Measurements from ENCODE around the gene TMEM254.
"Not testable (repeated sequence)": the region's sequence is repeated elsewhere in the genome, so short reads cannot be mapped to it uniquely, and the experiment has no call there.

The TMEM254 gene

GRCh38 chr10:80133687-80134086, 55.2 kb downstream of the TMEM254 start:
- DNase-seq = not testable (repeated sequence)

DNA sequence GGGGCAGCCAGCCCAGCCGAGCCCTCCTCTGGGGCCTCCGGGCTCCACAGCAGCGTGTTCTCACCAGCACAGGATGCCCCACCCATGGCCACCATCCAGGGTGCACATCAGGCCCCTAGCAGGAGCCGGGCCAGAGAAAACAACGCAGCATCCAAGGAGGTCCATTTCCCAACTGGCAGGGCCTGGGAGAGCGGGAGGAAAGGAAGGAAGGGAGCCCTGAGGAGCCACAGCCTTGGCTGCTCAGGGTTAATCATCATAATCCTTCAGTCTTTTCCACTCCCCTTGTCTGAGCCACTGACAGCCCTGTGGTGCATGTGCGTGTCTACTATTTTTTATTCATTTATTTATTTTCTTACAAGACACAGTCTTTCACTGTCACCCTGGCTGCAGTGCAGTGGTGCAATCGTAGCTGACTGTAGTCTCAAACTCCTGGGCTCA, 57.7 kb downstream of the TMEM254 start:
- DNase-seq = no peak

- no peak for DNase-seq
These were observed 58.8 kb downstream of the TMEM254 start for GRCh38 chr10:80137031-80137862.

DNA sequence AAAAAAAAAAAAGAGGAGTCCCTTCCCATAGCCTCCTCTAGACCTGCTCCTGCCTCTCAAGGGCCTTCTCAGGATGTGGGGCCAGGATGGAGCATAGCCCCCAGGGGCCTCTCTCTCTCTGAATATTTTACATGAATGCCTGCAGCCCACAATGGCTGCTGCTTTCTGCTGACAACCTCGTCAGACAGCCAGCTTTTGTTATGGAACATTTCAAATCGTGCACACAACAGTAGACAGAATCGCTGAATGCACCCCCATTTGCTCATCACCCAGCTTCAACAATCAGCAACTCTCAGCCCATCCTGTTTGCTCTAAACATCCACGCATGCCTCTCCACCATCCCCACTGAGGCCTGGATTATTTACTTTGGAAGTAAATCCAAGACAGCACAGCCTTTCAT, 59.5 kb downstream of the TMEM254 start:
- no peak for DNase-seq

- no peak for DNase-seq
These were observed 60.8 kb downstream of the TMEM254 start for GRCh38 chr10:80139265-80139664.

- DNase-seq = no peak
These were observed 61.8 kb downstream of the TMEM254 start for GRCh38 chr10:80140251-80140650.

- no peak for DNase-seq
These were observed 63.4 kb downstream of the TMEM254 start for GRCh38 chr10:80141696-80142460.

Data from suppressor macrophage treated with lipopolysaccharide for 1 hour (primary cell).